ENCODE data around the gene RASGRF2.
"Not testable (repeated sequence)": the region's sequence is repeated elsewhere in the genome, so short reads cannot be mapped to it uniquely, and the experiment has no call there.

The RASGRF2 gene

GRCh38 chr5:81035522-81035921 is 75.4 kb downstream of the RASGRF2 start:
- no peak for TF ChIP-seq CTCF (IDR thresholded peaks at IDR 0.05; ENCODE audit: insufficient read depth, missing control alignments)
- DNase-seq (ENCODE audit: insufficient read length, low spot score): no peak
- no peak for FAIRE-seq

- TF ChIP-seq CTCF (IDR thresholded peaks at IDR 0.05; ENCODE audit: insufficient read depth, missing control alignments): no peak
- no peak for FAIRE-seq
- DNase-seq (ENCODE audit: insufficient read length, low spot score): no peak
Observed at GRCh38 chr5:81038495-81038894, 78.3 kb downstream of the RASGRF2 start.

GRCh38 chr5:81044868-81045267 is 84.7 kb downstream of the RASGRF2 start:
- TF ChIP-seq CTCF (IDR thresholded peaks at IDR 0.05; ENCODE audit: insufficient read depth, missing control alignments): no peak
- FAIRE-seq (no peak), DNase-seq (ENCODE audit: insufficient read length, low spot score) (no peak)

GRCh38 chr5:81045389-81045807 is 85.2 kb downstream of the RASGRF2 start:
- no peak for DNase-seq (ENCODE audit: insufficient read length, low spot score)
- FAIRE-seq: no peak
- TF ChIP-seq CTCF (IDR thresholded peaks at IDR 0.05; ENCODE audit: insufficient read depth, missing control alignments): no peak

- DNase-seq (ENCODE audit: insufficient read length, low spot score) (no peak), FAIRE-seq (no peak)
- no peak for TF ChIP-seq CTCF (IDR thresholded peaks at IDR 0.05; ENCODE audit: insufficient read depth, missing control alignments)
Observed at GRCh38 chr5:81046041-81046440, 85.9 kb downstream of the RASGRF2 start.

- DNase-seq (ENCODE audit: insufficient read length, low spot score) (no peak), FAIRE-seq (no peak)
- TF ChIP-seq CTCF (IDR thresholded peaks at IDR 0.05; ENCODE audit: insufficient read depth, missing control alignments): no peak
Observed at GRCh38 chr5:81052325-81052724, 92.2 kb downstream of the RASGRF2 start.

- FAIRE-seq; DNase-seq (ENCODE audit: insufficient read length, low spot score): not testable (repeated sequence)
Observed at GRCh38 chr5:81053282-81053681, 93.1 kb downstream of the RASGRF2 start.

GRCh38 chr5:81058121-81058520 is 98.0 kb downstream of the RASGRF2 start:
- TF ChIP-seq CTCF (IDR thresholded peaks at IDR 0.05; ENCODE audit: insufficient read depth, missing control alignments): no peak
- FAIRE-seq: no peak
- DNase-seq (ENCODE audit: insufficient read length, low spot score): no peak

Measured in D721Med (cell line).